NCI-H2196 treated with DMSO at 0.1 percent for 48 hours (cell line): ENCODE results near the gene UBN2.

Experiments used
- DNase-seq: peaks from one replicate; lab custom pipeline; 2025; ENCODE audit not compliant: unreplicated experiment; lab: John Stamatoyannopoulos, UW

UBN2 gene

DNA sequence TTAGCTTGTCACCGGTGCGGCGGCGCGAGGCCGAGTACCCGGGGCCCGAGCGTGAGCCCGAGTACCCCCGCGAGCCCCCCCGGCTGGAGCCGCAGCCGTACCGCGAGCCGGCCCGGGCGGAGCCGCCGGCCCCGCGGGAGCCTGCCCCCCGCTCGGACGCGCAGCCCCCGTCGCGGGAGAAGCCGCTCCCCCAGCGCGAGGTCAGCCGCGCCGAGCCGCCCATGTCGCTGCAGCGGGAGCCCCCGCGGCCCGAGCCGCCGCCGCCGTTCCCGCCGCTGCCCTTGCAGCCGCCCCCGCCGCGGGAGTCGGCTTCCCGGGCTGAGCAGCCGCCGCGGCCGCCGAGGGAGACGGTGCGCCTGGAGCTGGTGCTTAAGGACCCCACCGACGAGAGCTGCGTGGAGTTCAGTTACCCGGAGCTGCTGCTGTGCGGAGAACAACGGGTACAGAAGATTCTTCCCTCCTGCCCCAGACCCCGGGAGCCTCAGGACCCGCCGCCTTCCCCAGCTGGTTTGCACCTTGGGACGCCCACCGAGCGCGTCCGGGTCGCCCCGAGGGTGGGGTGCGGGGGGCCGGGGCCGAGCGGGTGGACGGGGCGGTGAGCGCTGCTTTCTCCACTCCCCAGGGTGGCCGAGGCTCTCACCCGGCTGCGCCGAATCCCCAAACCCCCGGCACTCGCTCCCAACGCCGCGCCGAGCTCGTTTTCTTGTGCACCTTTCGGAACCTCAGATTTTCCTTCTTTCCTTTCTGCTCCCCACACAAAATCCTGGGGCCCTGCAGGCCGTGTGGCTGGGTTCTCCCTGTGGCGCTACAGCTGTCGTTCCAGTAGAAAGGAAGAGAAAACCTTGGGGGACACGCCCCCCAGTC is 708 bp downstream of the UBN2 start:
- no peak for DNase-seq

DNA sequence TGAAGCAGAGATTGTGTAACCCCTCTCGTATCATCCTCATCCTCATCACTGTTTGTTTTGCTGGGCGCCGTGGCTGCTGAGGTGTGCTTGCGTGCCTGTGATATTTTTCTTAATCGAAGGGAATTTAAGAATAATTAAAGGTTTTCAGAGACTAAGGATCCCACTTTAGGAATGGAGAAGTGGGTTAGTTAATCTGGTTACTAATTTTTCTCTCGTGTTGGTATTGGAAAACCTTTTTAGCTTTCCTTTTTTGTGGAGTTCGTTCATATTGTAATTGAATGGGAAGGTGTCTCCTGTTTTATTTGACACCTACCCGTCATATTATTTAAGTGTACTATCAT is 1.3 kb downstream of the UBN2 start:
- no peak for DNase-seq

DNA sequence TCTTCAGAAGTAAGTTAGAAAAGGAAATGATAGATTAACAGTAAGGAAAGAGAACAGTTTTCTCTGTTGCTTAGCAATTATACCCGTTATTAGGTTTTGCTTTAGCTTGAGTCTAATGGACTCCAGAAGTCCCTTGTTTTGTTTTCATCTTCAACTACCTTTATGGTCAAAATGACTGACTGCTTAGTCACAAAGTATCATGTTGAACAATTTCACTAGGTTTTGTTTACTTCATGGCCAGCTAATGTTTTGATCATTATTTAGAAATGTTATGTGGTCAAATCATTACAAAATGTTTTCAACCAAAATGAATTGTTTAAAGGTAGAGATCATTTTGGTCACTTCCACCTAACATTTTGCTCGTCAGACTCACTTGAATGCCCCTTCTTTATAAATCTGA is 1.9 kb downstream of the UBN2 start:
- no peak for DNase-seq

DNA sequence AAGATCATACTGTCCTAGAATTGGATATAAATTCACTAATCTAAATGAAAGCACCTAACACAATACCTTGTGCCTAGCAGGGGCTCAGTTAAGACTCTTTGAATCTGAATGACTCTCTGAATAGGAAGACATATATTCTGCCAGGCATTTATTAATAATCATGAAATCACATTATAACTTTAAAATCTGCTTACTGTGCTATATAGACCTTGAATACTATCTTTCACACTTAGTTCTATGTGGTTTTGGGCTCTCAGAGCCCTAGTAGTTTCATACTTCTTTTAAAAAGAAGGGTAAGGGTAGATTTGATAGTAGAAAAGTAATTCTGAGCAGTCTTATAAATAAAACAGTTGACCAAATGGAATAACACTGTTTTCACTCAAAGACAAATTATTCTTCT is 10.2 kb downstream of the UBN2 start:
- no peak for DNase-seq

DNA sequence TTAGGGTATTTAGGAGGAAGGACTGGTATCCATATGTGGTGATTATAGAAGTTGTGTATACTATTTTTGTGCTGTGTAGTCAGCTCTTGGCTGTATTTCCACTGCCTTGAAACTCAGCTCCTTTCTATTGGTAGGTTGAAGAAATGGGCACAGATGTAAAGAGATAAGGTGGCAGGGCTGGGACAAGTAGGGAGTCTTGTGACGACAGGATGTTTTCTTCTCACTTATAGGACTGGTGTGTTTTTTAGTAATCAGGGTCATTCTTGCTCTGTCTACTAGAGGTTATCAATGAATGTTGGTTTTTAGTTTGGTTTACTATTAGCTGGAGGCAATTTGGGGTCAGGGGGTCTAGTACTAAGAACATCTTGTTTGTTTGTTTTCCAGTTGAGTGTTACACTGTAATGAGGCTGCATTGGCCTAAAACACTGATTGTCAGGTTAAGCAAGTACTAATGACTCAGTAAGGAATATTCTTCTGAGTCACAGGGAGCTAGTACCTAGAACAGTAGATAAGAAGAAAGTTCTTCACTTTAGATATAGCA is 11.8 kb downstream of the UBN2 start:
- no peak for DNase-seq

DNA sequence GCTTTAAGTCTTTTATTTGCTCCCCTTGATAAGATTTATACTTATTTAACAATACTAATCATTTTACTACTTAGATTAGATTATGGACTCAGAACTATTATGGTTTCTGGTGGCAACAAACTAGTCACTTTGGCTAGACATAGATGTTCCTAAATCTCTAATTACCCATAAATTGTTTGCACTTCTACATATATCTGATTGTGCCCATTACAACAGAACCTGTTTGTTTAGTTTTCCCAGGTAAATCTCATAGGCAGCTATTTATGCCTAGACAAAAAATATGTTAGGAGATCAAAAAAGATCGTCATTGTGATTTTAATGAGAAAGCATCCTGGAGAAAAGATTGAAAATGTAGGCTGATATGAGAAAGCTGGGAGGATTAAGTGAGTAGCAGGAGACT is 14.4 kb downstream of the UBN2 start:
- no peak for DNase-seq

DNA sequence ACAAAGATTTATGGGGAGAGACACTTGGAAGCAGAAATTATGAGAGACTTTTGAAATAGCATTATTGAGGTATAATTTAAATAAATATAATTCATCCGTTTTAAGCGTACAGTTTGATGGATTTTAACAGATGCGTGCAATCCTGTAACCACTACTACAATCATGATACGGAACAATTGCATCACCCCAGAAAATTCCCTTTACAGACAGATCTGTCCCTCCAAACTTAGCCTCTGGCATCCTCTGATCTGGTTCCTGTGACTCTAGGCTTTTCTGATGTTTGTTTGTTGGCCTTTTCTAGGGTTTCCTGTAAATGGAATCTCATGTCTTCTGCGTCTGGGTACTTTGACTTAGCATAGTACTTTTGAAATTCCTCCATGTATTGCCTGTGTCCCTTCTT is 15.5 kb downstream of the UBN2 start:
- DNase-seq = no peak

DNA sequence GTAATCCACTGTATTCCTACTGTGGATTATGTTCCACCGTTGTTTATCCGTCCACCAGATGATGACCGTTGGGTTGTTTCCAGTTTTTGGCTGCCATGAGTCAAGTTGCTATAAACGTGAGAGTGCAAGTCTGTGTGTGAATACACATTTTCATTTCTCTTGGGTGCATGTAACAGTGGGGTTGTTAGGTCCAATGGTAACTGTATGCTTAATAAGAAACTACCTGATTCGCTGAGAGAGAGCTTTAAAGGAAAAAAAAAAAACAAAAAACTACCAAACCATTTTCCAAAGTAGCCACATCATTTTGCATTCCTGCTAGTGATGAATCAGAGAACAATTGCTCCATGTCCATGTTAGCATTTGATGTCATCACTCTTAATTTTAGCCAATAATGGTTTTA is 15.9 kb downstream of the UBN2 start:
- DNase-seq = no peak

DNA sequence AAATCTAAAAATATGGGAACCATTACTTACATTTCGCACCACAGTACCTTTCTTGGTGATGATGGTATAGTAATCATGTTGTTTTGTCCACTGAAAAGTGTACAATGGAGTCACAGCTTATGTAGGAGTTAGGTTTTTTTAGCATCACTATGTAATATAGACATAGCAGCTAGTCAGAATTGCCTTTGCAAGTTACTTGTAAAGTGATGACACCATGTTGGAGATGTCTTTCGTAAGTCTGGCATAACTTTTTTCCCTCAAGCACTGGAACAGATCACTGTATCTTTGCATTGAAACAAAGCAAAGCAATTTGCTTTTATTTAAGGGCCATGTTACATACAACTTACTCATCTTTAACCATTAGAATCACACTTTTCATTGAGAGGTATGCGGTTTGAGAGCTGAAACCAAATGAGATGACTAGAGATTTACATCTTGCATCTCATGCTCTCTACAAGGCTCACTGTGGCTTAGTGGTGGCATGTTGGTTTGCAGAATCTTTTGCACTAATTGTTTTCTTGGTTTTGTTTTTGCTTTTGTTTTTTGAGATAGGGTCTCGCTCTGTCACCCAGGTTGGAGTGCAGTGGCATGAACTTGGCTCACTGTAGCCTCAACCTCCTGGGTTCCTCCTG is 18.3 kb downstream of the UBN2 start:
- no peak for DNase-seq

DNA sequence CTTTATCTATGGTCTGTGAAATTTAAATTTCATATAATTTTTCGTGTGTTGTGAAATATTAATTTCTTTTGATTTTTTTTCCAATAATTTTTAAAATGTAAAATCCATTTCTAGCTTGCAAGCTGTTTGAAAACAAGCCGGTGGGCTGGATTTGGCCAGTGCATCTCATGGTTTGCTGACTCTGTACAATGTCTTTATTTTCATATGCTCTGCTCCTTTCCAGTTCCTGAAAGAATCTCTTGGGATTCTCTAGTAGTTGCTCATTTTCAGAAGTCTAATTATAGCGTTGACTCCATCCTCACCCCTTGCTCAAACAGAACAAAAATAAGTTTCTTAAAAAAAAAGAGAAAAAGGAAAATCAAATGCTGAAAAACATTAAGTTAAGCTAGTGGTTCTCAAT is 21.4 kb downstream of the UBN2 start:
- no peak for DNase-seq

DNA sequence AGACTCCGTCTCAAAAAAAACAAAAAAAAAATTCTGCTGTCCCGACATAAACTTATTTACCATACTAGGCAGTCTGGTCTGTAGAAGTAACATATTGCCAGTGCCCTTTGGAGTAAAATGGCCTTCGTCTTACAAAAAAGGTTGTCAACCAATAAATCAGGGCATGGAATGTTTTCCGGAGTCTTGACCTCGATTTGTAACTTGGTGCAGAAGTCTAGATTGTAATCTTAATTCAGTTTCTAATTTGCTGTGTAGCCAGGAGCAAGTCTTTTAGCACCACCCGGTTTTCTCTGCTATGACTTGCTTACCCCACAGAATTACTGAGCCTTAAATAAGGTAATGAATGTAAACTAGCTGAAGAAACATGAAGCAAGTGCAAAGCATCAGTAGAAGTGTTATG is 23.2 kb downstream of the UBN2 start:
- no peak for DNase-seq

DNA sequence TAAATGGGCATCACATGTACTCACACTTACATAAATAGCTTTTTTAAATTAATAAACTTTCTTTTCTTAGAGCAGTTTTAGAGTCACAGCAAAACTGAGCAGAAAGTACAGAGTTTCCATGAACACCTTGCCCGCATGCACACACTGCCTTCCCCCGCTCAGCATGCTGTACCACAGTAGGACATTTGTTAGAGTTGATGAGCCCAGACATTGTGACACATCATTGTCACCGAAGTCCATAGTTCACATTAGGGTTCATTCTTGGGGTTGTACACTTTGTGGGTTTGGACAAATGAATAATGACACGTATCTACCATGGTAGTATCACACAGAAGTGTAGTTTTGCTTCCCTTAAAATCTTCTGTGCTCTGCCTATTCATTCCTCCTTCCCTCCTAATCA is 23.7 kb downstream of the UBN2 start:
- no peak for DNase-seq

DNA sequence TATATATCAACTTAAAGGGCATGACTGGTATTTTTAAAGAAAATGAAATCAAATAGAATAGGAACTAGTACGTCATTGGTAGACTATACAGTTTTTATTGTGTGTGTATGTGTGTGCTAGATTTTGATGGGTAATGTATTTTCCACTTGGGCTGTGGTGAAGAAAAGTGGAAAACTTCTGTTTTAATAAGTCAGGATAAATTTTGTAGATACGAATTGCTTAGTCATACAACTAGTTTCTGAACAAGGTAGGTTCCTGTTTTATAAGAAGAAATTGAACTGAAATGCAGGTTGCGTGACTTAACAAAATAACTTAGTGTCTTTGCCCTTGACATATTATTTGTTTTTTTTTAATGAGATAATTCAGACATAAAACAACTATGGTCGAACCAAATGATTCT is 24.3 kb downstream of the UBN2 start:
- DNase-seq = no peak

DNA sequence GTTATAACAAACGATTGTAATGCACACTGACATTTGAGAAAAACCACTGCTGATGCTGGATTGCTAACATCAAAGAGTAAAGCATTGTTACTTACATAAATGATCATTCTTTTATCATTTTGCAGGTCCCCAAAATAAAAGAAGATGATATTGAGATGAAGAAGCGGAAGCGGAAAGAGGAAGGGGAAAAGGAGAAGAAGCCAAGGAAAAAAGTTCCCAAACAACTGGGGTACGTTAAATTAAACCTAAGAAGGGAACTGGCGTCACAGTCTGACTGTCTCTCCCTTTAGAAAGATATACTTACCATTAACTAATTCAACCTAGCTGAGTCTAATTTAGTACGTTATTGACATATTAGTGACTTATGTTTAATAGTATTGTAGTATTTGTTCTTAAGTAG is 28.1 kb downstream of the UBN2 start:
- DNase-seq = no peak

DNA sequence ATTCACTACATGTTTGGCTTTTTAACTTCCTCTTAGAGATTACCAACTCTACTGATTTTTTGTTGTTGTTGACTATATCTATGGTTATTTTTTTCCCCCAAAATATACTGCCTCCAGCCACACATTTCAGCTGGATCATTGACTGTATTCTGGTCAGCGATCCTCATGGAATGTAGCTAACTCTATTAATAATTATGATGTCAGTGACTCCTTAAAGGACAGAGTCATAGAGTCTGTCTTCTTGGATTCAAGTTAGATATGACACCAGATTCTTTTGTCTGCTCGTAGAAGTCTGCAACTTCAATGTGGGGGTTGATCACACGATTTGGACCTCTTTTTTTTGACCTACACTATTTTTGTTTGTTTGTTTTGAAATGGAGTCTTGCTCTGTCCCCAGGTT is 33.2 kb downstream of the UBN2 start:
- DNase-seq = no peak

DNA sequence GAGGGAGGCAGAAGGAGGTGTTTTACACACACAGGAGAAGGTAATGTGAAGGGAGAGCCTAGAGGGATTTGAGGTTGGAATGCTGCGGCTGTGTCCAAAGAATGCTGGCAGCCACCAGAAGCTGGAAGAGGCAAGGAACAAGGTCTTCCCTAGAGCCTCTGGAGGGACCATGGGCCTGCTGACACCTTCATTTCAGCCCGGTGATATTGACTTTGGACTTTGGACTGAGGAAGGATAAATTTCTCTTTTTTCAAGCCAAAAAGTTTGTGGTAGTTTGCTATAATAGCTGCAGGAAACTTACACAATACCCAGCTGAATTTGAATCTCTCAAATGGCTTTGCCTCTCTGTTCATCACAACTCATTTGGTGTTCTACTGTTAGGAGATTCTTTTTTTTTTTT is 34.6 kb downstream of the UBN2 start:
- DNase-seq = no peak

DNA sequence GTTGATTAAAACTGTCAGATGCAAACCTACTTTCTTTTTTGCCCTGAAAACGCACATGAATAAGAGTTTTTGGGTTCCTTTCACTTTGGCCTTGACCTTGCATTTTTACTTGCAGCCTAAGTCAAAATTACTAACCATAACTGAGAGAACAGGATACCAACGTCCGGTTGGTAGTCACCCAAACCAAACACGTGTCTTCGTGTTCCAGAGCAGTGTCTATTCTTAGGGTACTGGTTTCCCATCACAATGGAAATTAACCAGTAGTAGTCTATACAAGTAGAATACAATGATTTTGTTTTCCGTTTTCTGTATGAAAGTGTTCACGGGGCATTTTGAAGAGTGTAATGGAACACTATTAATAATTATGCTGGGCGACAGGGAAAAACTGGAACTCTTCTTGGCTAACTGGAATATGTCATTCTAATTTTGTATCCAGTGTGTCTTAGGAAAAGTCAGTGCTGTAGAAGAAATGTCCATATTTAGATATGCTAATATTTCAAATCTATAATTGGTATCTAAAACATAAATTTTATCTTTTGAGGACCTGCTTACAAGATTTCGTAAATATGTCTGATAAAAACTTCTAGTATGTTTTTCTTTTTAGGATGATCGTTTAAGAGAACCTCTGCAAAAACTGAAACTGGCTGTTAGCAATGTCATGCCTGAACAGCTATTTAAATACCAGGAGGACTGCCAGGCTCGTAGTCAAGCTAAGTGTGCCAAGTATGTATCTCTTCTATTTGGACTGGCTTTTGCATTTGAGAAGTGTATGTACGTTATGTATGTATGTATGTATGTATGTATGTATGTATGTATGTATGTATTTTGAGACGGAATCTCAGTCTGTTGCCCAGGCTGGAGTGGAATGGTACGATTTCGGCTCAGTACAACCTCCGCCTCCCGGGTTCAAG is 40.9 kb downstream of the UBN2 start:
- DNase-seq = no peak

DNA sequence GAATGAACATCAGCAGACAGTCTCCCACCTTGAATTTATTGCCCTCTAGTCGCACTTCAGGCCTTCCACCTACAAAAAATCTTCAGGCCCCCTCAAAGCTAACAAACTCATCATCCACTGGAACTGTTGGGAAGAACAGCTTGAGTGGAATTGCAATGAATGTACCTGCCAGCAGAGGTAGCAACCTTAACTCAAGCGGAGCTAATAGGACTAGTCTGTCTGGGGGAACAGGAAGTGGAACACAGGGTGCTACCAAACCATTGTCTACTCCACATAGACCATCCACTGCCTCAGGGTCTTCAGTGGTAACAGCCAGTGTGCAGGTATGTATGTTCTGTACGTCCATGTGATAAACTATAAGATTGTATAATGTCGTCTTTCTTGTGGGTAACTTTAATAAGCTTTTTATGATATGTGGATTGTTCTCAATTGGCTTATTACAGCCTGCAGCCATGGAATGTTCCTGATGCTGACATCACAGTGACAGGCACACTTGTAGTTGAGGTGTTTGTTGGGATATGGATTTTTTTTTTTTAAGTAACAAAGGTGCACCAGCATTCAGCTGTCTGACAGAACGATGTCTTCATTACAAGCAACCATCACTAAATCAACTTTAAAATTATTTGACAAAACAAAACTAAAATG is 53.3 kb downstream of the UBN2 start:
- no peak for DNase-seq

DNA sequence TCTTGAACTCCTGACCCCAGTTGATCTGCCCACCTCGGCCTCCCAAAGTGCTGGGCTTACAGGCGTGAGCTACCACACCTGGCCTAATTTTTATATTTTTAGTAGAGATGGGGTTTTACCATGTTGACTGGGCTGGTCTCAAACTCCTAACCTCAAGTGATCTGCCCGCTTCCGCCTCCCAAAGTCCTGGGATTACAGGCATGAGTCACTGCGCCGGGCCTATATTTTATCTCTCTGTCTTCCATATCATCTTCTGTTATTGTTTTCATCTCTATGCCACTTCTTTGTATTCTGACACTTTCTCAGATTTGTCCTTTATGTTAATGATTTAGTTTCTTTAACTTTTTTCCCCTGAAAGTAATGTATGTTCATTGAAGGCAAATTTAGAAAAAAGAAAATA is 55.1 kb downstream of the UBN2 start:
- DNase-seq = no peak

DNA sequence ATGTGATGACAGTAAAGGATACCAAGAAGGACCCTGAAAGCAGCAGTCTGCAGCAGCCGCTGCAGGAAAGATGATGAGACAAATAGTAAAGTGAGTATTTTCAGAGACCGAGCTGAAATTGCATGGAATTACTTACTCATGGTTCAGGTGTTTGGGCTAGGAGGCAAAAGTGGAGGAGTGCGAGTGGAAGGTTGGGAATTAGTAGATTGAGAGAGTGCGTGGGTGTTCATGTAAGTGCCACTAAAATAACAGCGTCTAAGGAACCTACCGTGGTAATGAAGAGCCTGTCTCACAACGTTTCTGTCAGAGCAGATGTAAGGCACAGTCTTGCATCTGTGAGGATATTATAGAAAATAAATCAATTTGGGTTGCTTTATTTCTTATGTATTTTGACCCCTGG is 61.8 kb downstream of the UBN2 start:
- DNase-seq = no peak

DNA sequence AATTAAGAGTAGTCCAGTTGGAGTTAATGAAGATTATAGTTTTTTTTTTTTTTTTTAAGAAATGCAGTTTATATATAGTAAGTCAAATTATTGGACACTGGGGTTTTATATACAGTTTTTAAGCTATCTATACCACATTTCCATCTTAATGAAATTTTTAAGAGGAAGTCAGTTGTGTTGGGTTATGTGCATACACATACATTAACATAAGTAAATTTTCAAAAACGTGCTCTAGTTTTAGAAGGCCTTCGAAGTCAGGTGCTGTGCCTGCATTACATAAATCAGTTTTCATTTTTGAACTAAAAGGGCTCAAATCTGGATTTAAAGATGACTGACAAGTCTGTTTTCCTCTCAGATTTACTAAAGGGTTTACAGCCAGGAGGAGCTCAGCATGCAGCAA is 62.5 kb downstream of the UBN2 start:
- DNase-seq = no peak
